Esophagus mucosa (tissue), 1 donor: ENCODE data around the gene TIAL1. TPM values are rescaled to one million over a fixed set of nuclear protein-coding genes. Genes with fewer than 3 reads are reported as not detected.
A peak's percentile ranks its signal among the peaks of the same experiment; 100 is the strongest.

Experiments
- ATAC-seq: fragments of 200-7000 bp; cut with Tn5 transposase; one replicate; pipeline ENCODE4 v1.9.1; 2020
- total RNA-seq: library from RNA; stranded (reverse); gene quantifications from one replicate; pipeline ENCODE4 v1.2.4, GENCODE V29; 2023
- donor health status: DM: yes; HTN: yes; CAD: no.

The TIAL1 gene
- total RNA-seq, 1 donor from 2014 or later = 90.8 TPM

DNA sequence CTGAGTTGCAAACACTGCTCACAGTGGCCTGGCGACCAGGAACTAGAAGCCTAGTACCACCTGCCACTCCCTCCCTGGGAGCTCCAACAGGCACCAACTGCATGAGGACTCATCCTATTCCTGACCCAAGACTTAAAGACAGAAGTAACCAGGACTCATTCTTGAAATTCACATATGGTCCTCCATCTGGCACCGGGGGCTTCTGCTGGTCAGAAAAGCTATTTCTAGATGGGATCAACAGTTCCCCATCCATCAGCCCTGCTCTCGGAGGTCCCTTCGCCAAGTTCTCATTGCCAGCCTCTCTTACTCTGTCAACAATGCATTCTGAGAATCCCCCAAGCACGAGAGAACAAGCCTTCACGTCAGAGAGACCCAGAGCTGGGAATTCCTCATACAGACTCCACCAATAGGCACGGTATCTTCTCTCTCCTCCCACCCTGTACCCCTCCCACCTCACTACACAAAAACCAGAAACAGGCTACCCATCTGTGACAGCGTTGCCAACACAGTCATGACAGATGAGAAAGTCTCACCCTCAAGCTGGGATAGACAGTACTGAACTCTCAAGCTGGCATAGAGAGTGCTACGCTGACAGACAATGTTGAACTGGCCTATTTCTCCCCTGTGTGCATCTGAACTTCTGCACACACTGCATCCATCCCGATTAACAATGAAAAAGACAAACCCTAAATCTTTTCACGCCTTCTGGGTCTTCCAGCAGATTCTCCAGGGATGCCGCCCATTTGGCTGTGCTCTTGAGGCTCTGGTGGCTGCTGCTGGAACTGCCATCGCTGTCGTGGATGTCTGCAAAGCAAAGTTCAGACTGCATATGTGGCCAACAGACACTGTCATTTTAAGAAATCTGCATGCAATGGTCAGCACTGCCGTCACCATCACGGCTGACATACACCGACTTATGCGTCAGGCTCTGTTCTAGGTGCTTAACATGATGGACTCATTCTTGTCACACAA is 69.9 kb downstream of the TIAL1 start:
- no peak for ATAC-seq

DNA sequence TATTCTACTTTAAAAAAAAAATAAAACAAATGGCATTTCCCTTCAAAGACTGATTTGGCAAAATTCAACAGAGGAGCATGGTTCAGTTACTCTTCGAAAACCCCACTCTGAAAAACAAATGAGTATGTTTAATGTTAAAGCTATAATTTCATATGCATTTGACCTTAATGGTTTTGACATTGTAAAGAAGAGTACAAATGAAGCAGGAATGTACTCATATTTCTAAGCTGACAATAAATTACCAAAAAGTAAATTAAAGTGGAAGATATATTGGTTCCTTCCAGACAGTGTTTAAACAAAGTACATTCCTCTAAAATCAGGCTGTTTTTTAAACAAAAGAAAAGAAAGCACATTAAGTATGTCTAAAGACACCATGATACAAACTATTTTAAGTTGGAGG is 70.6 kb downstream of the TIAL1 start:
- no peak for ATAC-seq

DNA sequence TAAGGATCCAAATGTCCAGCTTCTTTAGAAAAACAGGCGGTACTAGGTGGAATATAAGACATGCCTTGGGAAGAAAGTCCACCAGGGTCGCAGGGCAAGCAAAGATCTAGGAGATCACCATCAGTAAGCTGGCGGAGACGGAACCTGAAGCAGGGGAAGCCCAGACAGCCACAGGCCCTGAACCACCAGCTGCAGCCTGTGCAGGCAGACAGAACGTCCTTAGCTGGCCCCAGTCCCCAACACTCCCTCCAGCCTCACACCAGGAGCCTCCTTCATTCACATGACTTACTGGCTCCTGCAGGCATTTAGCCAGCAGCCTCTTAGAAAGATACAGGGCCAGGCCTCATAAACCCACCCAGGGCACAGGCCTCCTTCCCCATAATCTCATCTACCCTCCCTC is 71.6 kb downstream of the TIAL1 start:
- no peak for ATAC-seq

DNA sequence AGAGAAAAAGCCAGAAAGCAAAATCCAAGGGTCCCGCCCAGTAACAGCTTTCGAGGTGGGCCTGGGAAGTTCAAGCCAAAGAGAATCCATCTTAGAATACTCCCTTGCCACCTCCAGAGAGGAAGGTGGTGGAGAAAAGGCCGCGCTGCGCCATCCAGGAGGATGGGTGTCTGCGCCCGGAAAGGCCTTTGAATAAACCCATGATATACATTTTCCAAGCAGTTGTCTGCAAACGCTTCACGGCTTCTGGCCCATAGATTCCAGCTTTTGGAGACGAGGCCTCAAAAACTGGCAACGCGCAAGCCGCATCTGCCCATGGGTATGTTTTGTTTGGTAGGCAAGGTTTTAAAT is 72.1 kb downstream of the TIAL1 start:
- no peak for ATAC-seq

DNA sequence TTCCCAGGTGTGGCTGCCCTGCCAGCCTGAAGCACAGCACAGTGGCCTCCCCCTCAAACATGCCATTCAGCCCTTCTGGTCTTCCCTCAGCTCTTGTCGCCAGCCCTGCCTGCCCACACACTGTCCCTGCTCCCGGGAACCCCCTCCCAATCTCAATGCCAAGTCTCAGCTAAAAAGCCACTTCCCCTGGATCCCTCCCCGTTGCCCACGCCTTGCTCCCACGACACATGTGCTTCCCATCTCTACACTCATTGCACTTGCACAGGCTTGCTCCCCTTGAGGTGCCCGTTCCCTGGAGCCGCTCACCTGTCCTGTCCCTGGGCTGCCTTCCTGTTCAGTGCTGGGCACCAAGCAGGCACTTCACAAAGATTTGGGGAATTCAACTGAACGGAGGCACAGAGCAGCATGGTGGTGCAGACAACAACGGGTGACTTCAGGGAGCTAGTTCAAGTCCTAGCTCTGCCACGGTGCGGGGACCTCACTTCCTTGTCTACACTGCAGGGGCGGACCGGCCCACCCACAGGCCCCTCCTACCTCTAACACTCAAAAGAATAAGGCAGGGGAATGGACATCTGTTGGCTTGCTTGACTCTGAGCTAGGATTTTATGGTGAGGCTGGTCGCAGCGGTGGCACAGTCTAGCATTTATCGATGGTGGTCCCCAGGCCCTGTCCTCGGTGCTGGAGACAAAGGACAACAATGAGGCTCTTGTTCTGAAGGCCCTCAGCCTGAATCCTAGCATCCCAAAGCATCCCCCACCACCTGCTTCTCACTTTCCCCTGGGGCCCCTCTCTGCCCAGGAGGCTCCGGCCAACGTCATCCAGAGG is 72.7 kb downstream of the TIAL1 start:
- peak; percentile 21 for ATAC-seq

Other genes with a start within 250 kb of the TIAL1 start
- 33.9 TPM for gene RGS10, start 54.2 kb downstream of the TIAL1 start, total RNA-seq
- gene BAG3, start 54.4 kb upstream of the TIAL1 start, total RNA-seq = 59.7 TPM
- 7.6 TPM for gene INPP5F, start 129.1 kb upstream of the TIAL1 start, total RNA-seq